GM21360 (cell line): ENCODE measurements around the gene UBE2G2.

Source experiments
- ATAC-seq: cut with Tn5 transposase; IDR thresholded peaks from one replicate; pipeline ENCODE4 v1.9.1; 2021; ENCODE audit warnings: mild to moderate bottlenecking, moderate library complexity; ENCODE audit not compliant: unreplicated experiment

UBE2G2 gene

GRCh38 chr21:44801468-44802395 lies at the start of gene UBE2G2:
Gene UBE2G2 (minus strand): TSS chr21:44801820. CDS start chr21:44801748, 72 bp downstream.
- ATAC-seq: peak; percentile 69

- no peak for ATAC-seq
Observed at GRCh38 chr21:44850905-44851657, 49.5 kb upstream of the UBE2G2 start.

- no peak for ATAC-seq
Observed at GRCh38 chr21:44850208-44850800, 48.7 kb upstream of the UBE2G2 start.

- no peak for ATAC-seq
Observed at GRCh38 chr21:44849616-44850130, 48.1 kb upstream of the UBE2G2 start.

GRCh38 chr21:44848821-44849521 lies 47.4 kb upstream of the UBE2G2 start:
- ATAC-seq: no peak

- ATAC-seq: no peak
Observed at GRCh38 chr21:44847261-44848056, 45.8 kb upstream of the UBE2G2 start.

GRCh38 chr21:44846485-44847260 lies 45.1 kb upstream of the UBE2G2 start:
- ATAC-seq: no peak

GRCh38 chr21:44846224-44846484 lies 44.5 kb upstream of the UBE2G2 start:
- ATAC-seq: no peak

GRCh38 chr21:44845418-44846223 lies 44.0 kb upstream of the UBE2G2 start:
- ATAC-seq: no peak

GRCh38 chr21:44844256-44844655 lies 42.6 kb upstream of the UBE2G2 start:
- no peak for ATAC-seq

- ATAC-seq: no peak
Observed at GRCh38 chr21:44842721-44843445, 41.3 kb upstream of the UBE2G2 start.

GRCh38 chr21:44842087-44842486 lies 40.5 kb upstream of the UBE2G2 start:
- no peak for ATAC-seq

GRCh38 chr21:44840771-44841170 lies 39.2 kb upstream of the UBE2G2 start:
- no peak for ATAC-seq

- ATAC-seq: no peak
Observed at GRCh38 chr21:44838951-44839350, 37.3 kb upstream of the UBE2G2 start.

GRCh38 chr21:44838039-44838895 lies 36.6 kb upstream of the UBE2G2 start:
- ATAC-seq: no peak

GRCh38 chr21:44837537-44837936 lies 35.9 kb upstream of the UBE2G2 start:
- ATAC-seq: no peak
